Esophagus muscularis mucosa (tissue), 3 donors: ENCODE results near the gene CD79A.

Experiments used
- POLR2AphosphoS5 ChIP-seq, 2 donors: sonication (generic); formaldehyde crosslinking; IDR thresholded peaks; one replicate each; pipeline ENCODE4 v1.6.1; 2017; ENCODE audit warnings: antibody characterized with exemption in 2 of 2
- TF ChIP-seq, protein P1 (sequence below), 3 experiments: fragments of 200-600 bp in 2 of 3; fragments of 450-650 bp in 1 of 3; sonication (generic) in 2 of 3; IDR thresholded peaks; one replicate each; pipeline ENCODE4 v1.5.1; 2017 to 2019; ENCODE audit warnings: antibody characterized with exemption in 3 of 3, mild to moderate bottlenecking in 2 of 3, moderate library complexity in 1 of 3

DNA sequence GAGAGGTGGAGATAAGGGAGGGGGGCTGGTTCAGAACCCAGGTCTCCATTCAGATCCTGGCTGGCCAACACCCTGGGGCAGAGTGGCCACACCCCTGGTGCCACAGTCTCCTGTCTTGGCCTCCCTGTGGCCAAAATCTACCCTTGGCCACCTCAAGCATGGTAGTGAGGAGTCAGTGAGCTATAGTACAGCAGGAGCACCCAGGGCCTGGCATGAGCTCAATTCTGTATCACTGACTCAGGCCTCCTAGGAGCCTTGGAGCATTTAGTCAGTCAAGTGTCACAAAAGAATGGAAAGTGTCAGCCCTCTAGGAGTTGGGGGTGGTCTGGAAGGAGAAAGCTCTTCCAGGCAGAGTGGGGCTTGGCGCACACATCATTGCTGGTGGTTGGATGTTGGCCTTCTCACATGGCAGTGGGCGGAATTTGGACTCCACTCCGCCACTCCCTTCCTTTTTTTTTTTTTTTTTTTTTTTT lies 6.6 kb upstream of the CD79A start:
- no peak for TF ChIP-seq POLR2AphosphoS5 (IDR thresholded peaks at IDR 0.05)
- TF ChIP-seq, protein P1, sequence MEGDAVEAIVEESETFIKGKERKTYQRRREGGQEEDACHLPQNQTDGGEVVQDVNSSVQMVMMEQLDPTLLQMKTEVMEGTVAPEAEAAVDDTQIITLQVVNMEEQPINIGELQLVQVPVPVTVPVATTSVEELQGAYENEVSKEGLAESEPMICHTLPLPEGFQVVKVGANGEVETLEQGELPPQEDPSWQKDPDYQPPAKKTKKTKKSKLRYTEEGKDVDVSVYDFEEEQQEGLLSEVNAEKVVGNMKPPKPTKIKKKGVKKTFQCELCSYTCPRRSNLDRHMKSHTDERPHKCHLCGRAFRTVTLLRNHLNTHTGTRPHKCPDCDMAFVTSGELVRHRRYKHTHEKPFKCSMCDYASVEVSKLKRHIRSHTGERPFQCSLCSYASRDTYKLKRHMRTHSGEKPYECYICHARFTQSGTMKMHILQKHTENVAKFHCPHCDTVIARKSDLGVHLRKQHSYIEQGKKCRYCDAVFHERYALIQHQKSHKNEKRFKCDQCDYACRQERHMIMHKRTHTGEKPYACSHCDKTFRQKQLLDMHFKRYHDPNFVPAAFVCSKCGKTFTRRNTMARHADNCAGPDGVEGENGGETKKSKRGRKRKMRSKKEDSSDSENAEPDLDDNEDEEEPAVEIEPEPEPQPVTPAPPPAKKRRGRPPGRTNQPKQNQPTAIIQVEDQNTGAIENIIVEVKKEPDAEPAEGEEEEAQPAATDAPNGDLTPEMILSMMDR (IDR thresholded peaks at IDR 0.05), result no peak
